ENCODE results near the gene EHMT1. TPM values are rescaled to one million over a fixed set of nuclear protein-coding genes. Genes with fewer than 3 reads are reported as not detected.

Gene EHMT1
- total RNA-seq, 1 donor from 2014 or later = 95.9 TPM

DNA sequence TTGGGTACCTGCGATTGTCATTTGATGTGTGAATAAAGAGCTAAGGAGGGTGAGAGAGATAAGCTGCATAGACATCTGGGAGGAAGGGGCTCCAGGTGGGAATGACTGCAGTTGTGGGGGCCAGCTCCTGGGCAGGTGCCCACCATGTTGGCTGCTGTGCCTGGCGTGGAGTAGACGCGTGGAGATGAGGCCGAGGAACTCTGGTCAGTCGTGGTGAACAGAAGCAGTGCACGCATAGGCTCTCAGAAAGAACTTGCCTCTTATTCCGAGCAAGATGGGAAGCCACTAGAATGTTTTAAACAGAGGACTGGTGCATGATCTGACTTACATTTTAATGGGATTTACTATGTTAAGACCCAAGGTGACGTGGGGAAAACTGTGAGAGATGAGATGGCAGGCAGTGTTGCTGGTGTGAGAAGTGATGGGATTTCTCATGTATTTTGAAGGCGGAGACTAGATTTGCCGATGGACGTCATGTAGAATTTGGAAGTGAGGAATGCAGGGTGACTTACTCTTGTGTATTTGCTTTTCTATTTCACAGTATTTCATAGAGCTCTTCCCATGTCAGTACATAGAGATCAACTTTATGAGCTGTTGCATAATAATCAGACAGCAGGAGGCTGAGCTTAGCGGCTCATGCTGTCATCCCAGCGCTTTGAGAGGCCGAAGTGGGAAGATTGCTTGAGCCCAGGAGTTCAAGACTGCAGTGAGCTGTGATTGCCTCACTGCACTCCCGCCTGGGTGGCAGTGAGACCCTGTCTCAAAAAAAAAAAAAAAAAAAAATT lies 71.1 kb downstream of the EHMT1 start:
- intact Hi-C loops (cut with micrococcal nuclease) = no loop called here

DNA sequence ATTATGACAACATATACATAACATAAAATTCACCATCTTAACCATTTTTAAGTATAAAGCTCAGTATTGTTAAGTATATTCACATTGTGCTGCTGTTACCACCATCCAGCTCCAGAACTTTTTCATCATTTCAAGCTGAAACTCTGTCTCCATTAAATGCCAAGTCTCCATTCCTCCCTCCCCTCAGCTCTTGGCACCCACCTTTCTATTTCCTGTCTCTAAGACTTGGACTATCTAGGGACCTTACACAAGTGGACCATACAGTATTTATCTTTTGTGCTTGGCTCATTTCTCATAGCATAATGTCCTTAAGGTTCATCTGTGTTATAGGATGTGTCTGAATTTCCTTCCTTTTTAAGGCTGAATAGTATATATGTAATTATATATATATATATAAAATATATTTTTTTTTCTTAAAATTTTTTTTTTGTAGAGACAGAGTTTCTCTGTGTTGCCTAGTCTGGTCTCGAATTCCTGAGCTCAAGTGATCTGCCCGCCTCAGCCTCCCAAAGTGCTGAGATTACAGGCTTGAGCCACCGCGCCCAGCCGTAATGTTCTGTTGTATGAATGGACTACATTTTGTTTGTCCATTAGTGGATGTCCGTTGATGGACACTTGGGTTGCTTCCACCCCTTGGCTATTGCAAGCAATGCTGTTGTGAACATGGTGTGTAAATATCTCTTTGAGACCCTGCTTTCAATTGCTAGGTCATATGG lies 72.3 kb downstream of the EHMT1 start:
- intact Hi-C loops (cut with micrococcal nuclease) = no loop called here

DNA sequence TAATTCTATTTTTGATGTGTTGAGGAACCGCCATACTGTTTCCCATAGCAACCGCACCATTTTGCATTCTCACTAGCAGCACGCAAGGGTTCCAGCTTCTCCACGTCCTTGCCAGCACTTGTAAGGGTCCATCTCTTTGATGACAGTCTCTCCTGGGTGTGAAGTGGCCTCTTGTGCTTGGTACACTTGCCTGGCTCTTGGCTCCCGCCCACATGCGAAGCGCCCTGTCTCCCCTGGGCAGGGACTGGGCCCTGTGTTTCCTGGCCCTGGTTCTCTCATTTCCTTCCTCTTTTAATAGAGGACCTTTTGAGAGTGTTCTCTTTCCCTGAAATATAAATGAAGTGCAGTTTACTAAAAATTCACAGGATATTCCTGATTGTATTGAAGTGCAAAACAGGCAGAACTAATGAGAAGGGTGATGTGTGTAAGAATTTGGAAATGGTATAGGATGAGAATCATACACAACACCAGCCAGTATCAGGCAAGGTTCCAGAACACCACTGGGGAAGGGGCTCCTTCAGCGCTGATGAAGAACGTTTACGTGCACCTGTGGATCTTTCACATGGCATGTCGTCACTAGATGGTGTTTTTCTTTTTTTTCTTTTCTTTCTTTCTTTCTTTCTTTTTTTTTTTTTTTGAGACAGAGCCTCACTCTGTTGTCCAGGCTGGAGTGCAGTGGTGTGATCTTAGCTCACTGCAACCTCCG lies 73.0 kb downstream of the EHMT1 start:
- intact Hi-C loops (cut with micrococcal nuclease) = no loop called here

DNA sequence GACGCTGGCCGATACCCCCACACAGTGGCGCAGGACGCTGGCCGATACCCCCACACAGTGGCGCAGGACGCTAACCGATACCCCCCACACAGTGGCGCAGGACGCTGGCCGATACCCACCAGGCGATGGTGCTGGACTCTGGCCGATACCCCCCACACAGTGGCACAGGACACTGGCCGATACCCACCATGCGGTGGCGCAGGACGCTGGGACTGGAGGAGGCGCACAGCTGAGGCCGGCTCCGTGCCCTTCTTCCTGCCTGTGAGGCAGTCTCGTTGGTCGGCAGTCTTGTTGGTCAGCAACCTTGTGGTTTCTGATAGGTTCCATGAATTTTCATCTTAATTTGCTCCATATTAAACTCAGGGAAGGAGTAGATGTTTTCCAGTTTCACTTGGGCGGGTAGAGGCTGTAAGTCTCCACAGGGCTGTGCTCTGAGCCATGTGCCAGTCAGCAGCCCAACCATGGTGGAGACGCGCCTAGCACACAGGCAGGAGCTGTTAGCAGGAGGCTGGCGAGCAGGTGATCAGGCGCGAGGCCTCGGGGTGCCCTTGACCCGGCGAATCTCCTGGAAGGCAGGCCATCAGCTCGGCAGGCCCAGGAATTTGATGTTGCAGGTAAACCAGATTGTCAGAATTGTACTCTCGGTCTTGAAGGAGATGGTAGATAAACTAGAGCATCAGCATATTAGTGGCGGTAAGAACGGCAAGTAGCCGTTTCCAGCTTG lies 75.6 kb downstream of the EHMT1 start:
- intact Hi-C loops (cut with micrococcal nuclease) = no loop called here

DNA sequence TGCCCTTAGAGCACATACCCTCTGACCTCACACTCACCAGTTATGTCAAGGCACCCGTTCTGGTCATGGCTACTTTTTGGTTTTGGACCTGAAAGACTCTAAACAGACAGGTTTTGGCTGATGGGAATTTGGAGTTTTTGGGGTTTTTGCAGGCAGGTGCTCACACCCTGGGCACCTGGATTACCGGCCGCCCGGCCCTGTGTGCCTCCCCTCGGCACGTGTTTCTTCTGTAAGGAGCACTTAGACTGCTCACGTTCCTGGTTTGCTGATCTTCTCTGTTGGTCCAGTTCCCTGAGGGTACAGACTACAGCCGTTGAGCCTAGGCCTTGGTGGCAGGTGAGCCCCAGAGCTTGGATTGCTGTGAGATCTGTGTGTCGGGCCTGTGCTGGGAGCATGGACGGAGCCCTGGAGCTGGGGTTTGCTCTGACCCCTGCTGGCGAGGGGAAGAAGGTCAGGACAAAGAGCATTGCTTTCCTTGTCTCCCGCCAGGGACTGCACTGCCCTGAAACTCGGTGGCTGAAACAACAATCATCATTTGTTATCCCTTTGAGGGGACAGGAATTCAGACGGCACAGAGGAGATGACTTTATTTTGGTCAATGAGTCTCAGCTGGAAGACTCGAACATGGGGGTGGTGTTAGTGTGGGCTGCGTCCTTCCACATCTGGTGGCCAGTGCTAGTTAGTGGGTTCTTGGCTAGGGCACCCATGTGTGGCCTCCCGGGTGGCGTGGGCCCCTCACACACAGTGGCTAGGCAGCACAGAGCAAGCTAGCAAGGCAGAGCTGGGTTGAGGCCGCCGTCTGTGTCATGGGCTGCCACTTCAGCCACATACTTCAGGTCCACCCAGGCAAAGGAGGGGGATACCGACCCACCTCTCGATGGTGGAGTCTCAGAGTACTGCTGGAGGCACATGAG lies 76.4 kb downstream of the EHMT1 start:
- intact Hi-C loops (cut with micrococcal nuclease) = no loop called here

DNA sequence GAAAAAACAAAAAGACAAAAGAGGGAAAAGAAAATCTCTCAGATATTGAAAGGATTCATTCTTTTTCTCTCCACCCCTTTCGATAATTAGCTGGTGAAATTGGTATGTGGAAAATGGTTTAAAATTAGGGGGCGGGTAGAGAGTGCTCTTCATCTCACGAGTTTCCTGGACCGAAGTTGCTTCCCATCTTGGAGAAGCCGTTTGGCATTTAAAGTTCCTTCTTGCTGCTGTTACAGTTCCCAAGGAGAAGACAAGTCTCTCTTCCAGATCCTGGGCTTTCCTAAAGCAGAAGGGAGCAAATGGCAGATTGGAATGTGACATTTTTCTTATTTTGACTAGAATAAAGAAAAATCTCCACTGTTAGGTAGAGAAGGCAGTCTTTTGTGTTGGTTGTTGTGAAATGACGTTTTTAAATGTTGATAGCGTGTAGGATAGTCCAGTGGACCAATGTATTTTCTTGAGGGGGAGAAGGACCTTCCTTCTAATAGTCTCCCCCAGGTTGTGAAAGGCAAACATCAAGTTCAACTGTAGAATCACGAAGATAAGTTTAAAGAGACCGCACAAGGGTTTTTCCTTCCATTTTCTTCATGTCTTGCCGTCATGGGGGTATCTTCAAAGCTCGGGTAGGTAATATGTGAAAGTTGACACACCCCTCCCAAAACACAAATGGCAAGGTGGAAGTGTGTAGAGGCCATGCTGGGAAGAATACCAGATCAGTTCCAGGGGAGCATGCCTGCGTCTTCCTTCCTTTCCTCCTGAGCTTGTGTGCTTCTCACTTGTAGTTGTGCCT lies 77.5 kb downstream of the EHMT1 start:
- intact Hi-C loops (cut with micrococcal nuclease) = no loop called here

DNA sequence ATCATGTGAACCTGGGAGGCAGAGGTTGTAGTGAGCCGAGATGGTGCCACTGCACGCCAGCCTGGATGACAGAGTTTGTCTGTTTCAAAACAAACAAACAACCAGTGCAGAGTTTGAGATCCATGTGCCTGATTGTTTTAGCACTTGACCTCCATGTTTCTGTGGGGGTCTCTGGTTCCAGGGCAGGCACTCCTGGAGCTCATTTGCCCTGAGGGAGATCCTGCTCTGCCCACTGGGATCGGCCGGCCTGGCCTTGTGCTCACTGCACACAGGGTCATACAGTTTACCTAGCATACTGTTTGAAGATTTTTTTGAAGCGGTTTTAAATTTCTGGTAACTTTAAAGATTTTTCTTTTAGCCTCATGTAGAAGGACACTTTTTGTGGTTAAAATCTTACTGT lies 78.4 kb downstream of the EHMT1 start:
- intact Hi-C loops (cut with micrococcal nuclease) = no loop called here

DNA sequence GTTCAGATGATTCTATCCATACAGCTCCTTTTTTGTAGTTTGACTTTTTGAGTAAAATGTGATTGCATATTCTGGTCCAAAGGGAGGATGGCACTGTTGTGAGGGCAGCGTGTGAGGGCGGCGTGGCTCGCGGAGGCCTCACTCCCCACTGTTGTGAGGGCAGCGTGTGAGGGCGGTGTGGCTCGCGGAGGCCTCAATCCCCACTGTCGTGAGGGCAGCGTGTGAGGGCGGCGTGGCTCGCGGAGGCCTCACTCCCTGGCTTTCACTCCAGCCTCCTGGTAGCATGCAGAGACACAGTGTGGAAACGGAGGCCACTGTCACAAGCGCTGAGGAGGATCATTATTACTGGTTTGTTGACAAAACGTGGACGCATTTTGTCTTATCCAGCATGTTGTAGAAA lies 79.0 kb downstream of the EHMT1 start:
- intact Hi-C loops (cut with micrococcal nuclease) = no loop called here

DNA sequence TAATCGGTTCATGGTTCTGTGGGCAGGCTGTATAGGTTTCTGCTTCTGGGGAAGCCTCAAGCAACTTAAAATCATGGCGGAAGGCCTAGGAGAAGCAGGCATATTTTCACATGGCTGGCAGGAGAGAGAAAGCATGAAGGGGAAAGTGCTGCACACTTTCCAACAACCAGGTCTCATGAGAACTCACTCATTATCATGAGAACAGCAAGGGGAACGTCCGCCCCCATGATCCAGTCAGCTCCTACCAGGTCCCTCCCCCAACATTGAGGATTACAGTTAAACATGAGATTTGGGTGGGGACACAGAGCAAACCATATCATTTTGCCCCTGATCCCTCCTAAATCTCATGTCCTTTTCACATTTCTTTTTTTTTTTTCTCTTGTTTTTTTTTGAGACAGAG lies 82.1 kb downstream of the EHMT1 start:
- intact Hi-C loops (cut with micrococcal nuclease) = no loop called here

DNA sequence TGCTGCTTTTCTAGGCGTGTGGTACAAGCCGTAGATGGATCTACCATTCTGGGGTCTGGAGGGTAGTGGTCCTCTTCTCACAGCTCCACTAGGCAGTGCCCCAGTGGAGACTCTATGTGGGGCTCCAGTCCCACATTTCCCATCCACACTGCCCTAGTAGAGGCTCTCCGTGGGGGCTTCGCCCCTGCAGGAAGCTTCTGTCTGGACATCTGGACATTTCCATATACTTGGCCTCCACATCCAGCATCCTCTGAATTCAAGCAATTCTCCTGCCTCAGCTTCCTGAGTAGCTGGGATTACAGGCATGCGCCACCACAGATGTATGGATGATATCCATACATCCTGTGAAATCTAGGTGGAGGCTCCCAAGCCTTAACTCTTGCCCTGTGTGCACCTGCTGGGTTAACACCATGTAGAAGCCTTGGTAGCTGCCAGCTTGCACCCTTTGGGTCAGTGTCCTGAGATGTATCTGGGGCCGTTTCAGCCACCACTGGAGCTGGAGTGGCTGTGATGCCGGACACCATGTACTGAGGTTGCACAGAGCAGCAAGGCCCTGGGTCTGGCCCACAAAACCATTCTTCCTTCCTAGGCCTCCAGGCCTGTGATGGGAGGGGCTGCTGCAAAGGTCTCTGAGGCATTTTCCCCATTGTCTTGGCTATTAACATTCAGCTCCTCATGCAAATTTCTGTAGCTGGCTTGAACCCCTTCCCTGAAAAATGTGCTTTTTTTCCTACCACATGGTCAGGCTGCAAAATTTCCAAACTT lies 84.0 kb downstream of the EHMT1 start:
- intact Hi-C loops (cut with micrococcal nuclease) = no loop called here

DNA sequence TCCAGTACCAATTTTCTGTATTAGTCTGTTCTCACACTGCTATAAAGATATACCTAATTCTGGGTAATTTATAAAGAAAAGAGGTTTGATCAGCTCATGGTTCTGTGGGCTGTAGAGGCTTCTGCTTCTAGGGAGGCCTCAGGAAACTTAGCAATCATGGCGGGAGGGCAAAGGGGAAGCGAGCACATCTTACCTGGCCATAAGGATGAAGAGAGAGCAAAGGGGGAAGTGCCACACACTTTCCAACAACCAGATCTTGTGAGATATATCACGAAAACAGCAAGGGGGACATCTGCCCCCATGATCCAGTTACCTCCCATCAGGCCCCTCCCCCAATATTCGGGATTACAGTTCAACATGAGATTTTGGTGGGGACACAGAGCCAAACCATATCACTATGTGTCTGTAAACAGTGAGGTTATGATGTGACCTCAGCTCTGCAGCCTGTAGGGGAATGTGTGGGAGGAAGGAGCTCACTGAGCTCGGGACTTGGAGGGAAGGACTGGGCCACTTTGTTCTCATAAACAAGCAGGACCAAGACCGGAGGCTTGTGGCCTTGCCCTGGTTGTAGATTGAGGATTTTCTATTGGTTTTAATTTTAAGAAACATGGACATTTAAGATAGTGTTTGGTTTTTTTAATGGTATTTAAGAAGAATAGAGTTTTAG lies 85.2 kb downstream of the EHMT1 start:
- intact Hi-C loops (cut with micrococcal nuclease) = no loop called here

DNA sequence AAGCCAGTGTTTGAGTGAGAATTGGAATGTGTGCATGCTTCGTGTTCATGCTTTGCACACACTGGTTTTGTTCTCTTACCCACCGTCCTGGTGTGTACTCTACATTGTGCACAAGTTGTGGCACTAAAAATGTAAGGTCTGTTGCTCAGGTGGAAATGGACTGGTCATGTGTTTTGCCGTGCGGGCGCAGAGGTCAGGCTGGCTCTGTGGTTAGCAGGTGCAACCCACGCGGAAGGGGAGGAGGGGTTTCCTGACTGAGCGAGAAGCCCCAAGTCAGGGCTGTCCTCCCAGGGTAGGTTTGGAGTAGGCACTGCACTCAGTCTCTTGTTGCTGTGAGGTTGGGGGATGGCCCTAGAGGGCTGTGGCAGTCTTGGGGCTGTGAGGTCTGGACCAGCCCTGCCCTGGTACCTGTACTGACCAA lies 86.6 kb downstream of the EHMT1 start:
- intact Hi-C loops (cut with micrococcal nuclease) = no loop called here

DNA sequence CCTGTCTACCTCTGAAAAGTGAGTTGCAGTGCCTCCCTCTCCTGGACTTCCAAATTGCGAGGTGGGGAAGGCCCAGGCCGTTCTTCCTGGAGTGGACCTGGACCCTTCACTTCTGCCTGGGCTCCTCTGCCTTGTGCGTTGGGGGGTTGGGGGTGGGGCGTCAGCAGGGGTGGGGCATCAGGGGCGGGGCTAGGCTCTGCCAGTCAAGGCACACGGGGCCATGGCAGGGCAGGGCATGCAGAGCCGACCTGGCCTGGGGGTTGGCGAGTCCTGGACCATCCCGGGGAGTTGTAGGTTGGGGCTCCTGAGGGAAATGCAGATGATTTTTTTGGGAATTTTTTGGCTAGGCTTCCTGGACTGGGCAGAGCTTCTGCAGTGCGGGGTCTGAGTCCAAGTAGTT lies 87.1 kb downstream of the EHMT1 start:
- intact Hi-C loops (cut with micrococcal nuclease) = no loop called here

DNA sequence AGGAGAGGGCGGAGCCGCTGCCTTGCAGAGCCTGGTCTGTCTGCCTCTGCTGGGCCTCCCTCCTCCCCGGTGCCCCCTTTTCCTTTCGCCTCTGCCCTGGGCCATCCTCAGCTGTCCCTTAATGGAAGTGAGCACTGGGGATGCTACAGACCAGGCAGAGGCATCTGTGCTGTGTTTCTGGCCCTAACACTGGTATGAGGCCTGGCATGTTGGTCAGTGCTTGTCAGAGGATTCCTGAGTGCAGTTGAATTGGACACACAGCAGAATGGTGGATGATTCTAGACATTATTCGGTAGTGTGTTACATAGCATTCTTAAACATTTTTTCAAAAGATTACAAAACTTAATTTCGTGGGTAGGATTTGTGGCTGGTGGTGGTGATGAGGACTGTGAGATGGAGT lies 88.6 kb downstream of the EHMT1 start:
- intact Hi-C loops (cut with micrococcal nuclease) = no loop called here

DNA sequence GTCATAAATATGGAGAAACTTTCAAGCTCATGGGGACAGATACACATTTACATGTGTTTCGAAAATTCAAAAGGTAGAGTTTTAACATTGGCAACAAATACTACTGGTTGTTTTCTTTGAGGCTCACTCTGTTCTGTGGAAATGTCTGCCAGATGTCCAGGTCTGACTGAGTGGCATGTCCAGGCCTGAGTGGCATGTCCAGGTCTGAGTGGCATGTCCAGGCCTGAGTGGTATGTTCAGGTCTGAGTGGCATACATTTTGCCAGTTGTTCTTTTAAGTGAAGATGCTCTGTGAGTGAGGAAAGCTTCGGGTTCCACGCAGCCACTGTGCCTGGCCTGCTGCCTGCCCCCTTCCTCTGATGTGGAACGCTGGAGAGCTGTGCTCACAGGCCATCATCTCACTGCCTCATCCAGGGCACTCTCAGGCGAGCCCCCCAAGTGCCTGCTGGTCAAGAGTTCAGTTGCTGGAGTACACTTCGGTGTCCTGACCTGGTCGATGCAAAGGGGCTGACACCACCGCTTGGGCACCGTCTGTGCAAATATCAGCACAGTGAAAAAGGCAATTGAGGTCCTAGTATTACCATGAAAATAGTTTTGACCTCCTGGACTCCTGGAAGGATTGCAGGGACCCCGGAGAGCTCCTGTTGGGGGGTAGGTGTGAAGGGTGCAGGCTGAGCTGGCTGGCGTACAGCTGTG lies 89.9 kb downstream of the EHMT1 start:
- intact Hi-C loops (cut with micrococcal nuclease) = no loop called here

DNA sequence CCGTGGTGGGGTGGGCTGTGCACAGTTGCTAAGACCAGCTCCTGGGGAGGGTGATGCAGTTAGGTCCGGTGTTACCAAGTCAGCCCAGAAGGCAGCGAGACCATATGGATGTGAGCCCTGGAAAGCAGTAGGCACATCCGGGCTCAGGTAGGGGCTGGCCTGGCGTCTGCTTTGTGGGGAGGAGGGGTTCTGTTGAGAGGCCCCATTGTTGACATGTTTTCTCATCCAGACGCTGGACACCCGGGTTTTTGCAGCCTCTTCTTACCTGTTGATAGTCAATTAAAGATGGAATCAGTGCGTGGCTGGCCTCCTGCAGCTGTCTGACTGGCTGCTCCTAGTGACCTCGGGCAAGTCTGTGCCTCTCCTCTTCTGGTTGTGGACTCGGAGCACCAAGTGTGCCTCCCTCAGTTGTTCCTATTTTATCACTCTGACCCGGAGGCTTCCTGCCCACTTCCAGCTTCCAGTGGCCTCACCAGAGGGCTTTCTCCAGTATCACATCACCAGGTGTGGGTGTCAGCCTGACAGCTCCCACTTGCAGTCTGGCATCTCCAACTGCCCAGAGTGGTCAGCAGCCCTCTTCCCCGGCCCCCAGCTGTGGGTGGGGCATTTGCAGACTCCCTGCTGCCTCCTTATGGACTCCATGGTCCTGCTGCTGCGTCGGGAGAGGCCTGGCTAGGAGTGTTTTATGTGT lies 90.8 kb downstream of the EHMT1 start:
- intact Hi-C loops (cut with micrococcal nuclease) = no loop called here

DNA sequence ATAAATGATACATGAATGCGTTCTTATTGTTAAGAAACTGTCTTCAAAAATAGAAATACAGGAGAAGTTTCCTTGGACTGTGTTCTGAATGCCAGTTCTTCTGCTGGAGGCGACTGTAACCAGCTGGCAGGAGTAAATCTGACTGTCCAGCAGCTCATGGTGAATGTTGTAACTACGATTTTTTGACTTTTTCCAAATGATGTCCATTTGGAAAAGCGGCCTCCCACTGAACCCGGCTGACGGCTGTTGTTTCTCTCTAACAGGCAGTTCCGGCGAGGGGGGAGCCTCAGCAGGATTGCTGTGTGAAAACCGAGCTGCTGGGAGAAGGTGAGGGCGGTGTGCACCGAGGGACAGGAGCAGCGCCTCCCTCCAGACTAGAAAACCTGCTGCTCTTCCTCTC lies 91.9 kb downstream of the EHMT1 start:
- intact Hi-C loops (cut with micrococcal nuclease) = no loop called here

Data from T-helper 2 cell treated with Interferon-gamma antibody and Interleukin-4, amounts not matched to agents 100 ng/mL and 5 ng/mL, for 36 hours (primary cell).